ENCODE measurements around the gene CDC42EP5.
"Not testable (repeated sequence)": the region's sequence is repeated elsewhere in the genome, so short reads cannot be mapped to it uniquely, and the experiment has no call there.

Gene CDC42EP5

DNA sequence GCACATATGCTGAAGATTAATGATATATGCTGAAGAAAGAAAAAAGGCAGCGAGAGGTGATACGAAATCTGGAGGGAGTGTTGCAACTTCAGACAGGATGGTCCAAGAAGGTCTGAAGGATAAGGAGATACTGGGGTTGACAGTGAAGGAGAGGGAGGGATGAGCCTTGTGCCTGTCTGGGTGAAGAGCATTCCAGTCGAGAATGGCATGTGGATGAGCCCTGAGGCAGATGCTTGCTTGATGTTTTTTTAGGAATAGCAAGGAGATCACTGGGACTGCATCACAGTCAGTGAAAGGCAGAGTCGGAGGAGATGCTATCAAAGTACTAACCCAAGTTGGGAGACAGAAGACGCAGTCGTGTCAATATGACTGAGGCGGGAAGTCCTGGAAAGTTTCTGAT lies 16.2 kb upstream of the CDC42EP5 start:
- no peak for DNase-seq

DNA sequence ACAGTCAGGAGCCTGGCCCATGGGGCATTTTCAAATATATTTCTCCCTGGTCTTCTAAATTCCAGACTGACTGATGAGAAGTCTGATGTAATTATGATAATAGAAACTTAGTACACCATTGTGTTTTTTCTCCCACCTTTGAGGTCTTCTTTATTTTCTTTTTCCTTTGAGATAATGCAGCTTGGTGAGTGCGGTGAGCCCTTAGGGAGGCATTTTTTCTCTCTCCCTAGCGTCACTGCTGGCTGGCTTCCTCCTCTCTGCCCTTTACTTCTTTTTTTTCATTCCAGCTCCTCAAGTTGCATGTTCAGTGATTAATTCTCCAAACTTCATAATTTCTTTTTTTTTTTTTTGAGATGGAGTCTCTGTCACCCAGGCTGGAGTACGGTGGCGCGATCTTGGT lies 12.8 kb upstream of the CDC42EP5 start:
- DNase-seq: no peak

DNA sequence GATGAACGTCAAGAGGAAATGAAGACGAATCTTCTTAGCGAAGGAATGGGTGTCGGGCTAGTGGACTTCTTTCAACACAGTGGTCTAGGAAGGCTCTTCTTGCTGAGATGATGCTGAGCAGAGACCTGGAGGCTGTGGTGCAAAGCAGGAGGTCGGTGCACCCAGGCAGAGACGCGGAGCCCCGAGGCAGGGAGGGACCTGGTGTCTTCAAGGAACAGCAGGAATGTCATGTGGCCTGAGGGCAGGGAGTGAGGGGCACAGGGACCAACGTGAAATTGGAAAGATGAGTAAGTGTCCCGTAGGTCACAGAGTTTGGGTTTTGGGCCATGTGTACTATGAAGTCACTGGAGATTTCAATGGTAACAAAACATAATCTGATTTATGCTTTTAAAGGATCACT lies 11.4 kb upstream of the CDC42EP5 start:
- DNase-seq: no peak

DNA sequence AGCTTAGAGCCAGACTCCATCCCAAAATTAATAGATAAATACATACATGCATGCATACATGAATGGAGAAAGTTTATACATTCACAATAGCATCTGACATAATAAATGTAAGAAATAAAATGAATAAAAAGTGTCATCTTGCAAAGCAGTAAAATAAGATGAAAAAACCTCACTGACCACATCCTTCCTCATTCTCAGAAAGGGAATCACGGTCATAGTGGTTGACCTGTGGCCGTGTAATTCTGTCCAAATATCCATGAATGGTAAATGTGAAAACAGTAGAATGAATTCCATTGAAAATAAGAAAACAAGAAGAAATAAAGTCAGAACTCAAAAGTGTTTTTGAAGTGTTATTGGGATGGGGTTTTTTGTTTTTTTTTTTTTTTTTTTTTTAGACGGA lies 9.8 kb upstream of the CDC42EP5 start:
- no peak for DNase-seq

DNA sequence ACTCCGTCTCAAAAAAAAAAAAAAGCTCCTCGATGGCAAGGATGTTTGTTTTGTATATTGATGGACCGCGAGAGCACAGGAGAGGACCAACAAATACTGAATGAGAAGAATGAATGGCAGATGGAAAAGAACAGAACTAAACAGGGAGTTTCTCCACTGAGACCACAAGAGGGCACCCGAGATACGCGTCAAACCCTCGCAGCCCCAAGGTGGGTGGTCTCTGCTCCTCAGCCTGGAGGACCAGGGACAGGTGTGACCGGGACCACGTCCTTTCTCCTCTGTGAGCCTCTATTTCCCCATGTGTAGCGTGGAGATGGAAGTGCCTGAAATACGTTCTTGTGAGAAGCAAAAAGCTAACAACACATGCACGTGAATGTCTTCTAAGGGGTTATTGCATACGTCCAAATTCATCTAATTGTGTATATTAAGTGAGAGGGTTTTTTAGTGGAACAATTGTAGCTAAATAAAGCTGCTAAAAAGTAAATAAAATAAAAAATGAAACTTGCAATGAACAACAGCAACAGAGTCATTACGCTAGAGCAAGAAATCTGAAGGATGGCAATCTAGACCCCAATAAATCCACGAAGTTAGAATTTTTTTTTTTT lies 8.3 kb upstream of the CDC42EP5 start:
- DNase-seq: peak; percentile 52

DNA sequence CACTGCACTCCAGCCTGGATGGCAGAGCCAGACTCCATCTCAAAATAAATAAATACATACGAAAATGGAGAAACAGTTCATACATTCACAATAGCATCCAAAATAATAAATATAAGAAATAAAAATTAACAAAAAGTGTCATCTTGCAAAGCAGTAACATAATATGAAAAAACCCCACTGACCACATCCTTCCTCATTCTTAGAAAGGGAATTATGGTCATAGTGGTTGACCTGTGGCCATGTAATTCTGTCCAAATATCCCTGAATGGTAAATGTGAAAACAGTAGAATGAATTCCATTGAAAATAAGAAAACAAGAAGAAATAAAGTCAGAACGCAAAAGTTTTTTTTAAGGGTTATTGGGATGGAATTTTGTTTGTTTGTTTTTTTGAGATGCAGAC lies 7.0 kb upstream of the CDC42EP5 start:
- no peak for DNase-seq

DNA sequence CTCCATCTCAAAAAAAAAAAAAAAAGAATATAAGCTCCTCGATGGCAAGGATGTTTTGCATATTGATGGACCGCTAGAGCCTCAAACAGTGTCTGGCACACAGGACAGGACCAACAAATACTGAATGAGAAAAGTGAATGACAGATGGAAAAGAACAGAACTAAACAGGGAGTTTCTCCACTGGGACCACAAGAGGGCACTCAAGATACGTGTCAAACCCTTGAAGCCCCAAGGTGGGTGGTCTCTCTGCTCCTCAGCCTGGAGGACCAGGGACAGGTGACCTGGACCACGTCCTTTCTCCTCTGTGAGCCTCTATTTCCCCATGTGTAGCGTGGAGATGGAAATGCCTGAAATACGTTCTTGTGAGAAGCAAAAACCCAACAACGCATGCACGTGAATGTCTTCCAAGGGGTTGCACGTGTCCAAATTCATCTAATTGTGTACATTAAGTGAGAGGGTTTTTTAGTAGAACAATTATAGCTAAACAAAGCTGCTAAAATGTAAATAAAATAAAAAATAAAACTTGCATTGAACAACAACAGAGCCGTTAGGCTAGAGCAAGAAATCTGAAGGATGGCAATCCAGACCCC lies 5.7 kb upstream of the CDC42EP5 start:
- DNase-seq: peak; percentile 48

DNA sequence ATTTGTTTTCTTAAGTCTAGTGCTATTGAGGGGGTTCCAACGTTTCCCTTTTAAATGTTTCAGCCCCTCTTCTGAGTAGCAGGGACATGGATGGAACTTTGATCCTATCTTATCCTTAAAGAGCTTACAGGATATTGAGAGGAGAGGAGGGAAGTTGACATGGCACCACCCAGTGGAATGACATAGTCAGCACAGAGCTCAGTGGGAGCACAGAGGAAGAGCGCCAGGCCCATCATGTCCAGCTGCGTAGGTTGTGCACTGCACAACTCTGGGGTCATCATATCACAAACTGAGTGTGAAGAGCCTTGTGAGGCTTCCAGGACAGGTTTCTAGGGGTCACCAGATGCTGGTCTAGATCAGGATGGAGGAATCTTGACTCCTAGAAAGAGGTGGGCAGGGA lies 4.6 kb upstream of the CDC42EP5 start:
- no peak for DNase-seq

DNA sequence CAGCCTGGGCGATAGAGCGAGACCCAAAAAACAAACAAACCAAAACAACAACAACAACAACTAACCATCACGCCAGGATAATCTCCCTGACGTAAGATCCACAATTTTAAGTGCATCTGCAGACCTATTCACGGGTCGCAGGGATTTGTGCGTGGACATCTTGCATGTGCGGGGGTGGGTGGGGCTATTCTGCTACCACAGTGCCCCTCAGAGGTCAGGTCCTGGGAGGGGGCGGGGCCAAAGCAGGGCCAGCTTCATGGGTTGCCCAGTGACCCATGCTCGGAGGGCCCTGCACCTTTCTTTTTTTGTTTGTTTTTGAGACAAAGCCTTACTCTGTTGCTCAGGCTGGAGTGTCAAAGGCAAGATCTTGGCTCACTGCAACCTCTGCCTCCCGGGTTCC lies 2.6 kb upstream of the CDC42EP5 start:
- DNase-seq: no peak

DNA sequence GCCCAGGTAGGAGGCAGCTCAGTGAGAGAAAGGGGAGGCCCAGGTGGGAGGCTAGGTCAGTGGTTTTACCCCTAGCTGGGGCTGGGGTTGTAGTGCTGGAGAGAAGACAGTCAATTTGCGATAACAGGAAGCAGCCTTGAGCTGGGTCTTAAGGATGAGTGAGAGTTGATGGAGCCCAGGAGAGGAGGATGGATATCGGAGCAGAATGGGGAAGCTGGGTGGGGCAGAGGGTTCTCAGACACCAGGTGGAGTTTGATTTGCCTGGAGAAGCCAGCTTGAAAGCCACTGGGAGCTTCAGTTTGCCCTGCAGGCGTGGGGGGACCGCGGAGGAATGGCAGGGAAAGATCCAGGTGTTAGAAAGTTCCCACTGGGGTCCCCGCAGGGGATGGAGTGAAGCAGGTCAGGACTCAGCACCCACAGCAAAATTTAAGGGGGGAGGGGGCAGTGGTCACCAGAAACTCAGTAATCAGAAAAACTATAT lies 836 bp upstream of the CDC42EP5 start:
- DNase-seq: no peak

DNA sequence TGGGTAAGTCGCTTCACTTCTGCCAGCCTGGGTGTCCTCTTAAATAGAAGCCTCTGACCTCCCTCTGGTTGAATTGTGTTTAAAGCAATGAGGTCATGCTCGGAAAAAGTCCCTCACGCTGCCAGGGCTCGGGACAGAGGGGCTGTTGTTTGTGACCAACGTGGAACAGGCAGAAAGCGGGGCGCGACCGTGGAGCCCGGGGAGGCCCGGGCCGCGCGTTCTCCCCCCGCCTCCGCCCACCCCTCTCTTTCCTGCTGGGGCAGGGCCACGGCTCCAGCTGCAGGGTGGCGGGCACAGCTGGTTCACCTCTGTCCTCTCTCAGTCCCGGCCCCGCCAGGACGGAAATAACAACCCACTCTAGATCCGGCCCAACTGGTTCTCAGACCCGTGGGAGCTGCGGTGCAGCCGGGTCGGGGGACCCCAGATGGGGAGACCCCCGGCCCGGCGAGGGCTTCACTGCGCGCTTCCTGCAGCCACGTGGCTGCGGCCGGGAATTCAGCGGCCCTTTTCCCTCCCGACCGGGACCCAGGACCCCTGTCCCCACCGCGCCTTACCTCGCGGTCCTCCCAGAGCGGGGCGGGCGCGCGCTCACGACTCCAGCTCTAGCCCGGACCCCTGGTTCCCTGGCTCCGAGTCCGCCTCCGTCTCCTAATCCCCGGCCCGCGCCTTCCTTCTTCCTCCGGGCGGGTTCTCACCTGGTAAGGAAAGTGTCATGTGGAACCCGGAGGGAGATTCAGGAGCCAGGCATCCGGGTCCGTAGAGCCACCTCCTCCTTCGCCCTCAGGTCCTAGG lies 1.9 kb downstream of the CDC42EP5 start:
- no peak for DNase-seq

DNA sequence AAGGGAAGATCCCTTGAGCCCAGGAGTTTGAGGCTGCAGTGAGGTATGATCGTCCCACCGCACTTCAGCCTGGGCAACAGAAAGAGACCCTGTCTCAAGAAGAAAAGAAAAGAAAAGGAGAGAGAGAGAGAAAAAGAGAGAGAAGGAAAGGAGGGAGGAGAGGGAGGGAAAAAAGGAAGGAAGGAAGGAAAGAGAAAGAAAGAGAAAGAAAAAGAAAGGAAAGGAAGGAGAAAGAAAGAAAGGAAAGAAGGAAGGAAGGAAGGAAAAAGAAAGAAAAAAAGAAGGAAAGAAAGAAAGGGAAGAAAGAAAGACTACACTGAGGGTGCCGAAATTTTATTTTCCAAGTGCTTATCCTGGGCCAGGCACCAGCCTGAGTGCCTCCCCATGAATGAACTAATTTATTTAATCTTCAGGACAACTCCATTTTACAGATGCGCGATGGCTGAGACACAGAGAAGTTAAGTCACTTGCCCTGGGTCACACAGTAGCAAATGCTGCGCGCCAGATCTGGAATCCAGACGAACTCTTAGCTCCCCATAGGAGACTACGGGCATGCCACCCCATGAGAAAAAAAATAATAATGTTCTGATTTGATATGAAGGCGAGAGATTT lies 2.7 kb downstream of the CDC42EP5 start:
- DNase-seq: no peak

DNA sequence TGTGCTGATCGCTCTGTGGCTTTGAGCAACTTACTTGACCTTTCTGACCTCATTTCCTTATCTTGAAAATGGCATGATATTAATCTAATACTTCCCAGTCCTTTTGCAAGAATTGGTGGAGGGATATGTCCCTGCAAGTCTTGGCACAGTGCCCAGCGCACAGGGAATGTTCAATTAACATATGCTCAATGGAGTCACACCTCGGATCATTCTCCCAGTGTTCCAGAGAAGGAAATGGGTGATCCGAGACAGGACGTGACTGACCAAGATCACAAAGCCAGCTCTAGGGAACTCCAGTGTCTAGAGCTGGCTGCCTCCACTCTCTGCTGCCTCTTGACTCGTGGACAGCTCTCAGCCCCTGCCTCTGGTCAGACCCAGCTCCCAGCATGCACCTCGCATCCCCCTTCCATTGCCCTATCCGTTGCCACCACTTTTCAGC lies 3.6 kb downstream of the CDC42EP5 start:
- no peak for DNase-seq

DNA sequence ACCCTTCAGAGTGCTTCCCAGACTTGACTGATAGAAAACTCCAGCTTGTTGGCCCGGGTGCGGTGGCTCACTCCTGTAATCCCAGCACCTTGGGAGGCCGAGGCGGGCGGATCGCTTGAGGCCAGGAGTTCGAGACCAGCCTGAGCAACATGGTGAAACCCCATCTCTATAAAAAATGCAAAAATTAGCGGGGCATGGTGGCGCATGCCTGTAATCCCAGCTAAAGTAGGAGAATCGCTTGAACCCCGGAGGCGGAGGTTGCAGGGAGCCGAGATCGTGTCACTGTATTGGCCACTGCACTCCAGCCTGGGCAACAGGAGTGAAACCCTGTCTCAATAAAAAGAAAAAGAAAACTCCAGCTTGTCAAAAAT lies 7.0 kb downstream of the CDC42EP5 start:
- DNase-seq: not testable (repeated sequence)

DNA sequence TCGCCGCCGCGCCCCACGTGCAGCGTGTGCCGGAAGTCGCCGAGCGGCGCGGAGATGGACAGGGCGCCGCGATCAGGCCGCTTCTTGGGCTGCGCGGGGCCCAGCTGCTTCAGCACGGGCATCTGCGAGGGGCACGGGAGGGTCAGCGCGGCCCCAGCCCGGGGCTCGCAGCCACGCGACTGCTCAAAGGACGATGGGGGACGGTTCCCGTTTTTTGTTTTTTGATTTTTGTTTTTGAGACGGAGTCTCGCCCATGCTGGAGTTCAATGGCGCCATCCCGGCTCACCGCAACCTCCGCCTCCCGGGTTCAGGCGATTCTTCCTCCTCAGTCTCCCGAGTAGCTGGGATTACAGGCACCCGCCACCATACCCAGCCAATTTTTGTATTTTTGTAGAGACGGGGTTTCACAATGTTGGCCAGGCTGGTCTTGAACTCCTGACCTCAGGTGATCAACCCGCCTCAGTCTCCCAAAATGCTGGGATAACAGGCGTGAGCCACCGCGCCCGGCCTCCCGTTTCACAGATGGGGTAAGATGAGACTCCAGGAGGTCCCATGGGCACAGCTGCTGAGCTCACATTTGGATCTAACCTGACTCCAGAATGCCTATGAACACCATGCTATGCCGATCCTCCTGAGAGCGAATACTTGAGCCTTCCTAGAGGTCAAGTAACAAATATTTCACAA lies 7.5 kb downstream of the CDC42EP5 start:
- no peak for DNase-seq

DNA sequence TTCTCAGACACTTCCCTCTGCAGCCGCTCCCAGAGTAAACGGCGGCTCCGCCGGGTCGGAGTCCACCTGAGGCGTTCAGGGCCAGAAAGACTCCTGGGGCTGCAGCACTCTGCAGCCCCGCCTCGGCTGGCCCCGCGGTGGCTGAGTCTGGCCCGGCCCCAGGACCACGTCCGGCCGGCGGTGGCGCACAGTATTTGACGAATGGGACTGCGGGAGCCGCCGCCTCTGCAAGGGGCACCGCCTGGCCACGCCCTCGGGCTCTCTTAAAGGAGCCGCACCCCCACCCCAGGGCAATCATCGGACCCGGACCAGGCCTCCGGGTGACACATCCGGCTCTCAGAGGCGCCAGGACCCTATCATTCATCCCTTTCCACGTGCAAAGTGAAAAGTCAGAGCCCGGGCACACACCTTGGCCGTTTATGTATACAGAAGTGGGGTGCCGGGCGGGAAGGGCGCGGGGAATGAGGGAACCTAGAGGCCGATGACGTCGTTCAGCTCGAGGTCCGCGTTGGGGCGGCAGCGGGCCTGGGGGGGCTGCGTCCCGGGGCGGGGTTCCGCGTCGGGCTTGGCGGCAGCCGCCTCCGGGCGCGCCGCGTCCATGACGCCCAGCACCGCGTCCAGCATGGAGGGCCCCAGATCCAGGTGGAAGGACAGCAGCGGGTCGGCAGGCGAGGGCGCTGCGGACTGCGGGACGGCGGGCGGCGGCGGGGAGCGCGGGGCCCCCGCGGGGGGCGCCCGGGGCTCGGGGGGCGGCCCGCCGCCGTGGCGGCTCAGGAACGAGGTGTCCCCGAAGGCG lies 8.3 kb downstream of the CDC42EP5 start:
- DNase-seq: peak; percentile 91

DNA sequence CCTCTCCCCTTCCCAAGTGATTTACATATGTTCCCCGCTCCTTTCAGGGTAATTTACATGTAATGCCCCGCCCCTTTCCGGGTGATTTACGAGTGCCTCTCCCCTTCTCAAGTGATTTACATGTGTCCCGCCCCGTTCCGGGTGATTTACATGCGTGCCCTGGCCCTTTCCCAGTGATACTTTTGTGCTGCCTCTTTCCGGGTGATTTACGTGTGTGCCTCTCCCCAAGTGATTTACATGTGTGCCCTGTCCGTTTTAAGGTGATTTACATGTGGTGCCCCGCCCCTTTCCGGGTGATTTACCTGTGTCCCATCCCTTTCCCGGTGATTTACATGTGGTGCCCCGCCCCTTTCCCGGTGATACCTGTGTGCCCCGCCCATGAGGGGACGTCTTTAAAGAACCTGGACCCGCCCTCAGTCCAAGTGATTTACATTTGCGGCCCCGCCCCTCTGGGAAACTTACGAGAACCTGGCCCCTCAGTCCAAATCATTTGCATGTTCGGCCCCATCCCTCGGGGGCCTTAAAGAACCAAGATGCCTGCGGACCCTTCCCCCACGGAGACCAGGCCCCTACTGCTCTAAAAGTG lies 9.0 kb downstream of the CDC42EP5 start:
- DNase-seq: peak; percentile 92

DNA sequence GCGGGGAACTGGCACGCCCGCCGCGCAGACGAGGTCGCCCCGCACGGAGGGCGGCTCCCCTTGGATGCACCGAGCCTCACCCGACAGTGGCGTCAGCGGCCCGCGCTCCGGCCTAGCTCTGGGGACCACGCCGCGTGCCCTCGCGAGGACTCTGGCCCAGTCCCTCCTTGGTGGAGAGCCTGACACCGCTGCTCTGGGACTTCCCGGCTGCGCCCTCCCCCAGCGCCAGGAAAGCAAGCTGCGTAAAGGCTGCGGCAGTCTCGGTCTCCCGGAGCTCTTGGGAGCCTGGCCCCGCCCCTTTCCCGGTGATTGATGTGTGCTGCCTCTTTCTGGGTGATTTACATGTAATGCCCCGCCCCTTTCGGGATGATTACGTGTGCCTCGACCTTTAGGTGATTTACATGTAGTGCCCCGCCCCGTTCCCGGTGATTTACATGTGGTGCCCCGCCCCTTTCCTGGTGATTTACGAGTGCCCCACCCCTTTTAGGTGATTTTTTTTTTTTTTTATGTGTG lies 9.5 kb downstream of the CDC42EP5 start, which contains the start of gene LENG9:
TSS of gene LENG9 (minus strand) at position 248 of the 513 bp plus-strand sequence. CDS start 252 bp downstream, outside the sequence.
- peak; percentile 99 for DNase-seq

DNA sequence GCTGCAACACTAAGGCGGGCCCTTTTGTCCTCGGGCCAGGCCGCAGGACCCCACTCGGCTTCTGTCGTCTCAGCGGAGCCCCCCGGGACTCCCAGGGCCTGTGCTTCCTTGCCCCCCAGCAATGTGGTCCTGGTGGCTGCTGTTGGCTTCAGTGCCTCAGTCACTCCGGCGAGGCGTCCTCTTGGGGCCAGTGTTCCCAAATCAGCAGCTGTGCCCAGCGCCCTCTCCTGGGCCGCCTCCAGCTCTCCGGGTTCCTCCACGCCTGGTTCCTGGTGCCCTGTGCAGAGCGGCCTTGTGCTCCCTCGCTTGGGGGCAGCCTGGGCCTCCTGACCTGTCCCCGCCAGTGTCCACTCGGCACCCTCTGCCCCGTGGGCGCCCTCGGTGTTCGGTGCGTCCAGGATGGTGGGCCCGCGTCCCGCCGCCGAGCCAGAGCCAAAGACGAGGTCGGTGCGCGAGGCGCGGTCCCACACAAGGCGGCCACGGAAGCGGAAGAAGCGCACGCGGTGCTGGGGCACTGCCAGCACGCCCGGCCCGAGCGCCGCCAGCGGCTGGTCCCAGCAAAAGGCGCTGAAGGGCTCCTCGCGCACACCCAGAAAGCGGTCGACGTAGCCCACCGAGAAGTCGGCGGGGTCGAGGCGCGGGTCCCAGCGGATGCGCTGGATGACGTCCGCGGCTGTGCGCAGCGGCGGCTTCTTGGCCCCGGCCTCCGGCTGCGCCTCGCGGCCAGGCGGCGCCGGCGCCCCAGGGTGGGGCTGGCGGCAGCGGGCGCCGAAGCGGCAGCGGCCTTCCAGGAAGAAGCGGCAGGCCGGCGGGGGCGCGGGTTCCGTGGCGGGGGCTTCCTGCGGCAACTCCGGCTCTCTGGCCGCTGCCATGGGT lies 10.2 kb downstream of the CDC42EP5 start:
- DNase-seq: peak; percentile 72

DNA sequence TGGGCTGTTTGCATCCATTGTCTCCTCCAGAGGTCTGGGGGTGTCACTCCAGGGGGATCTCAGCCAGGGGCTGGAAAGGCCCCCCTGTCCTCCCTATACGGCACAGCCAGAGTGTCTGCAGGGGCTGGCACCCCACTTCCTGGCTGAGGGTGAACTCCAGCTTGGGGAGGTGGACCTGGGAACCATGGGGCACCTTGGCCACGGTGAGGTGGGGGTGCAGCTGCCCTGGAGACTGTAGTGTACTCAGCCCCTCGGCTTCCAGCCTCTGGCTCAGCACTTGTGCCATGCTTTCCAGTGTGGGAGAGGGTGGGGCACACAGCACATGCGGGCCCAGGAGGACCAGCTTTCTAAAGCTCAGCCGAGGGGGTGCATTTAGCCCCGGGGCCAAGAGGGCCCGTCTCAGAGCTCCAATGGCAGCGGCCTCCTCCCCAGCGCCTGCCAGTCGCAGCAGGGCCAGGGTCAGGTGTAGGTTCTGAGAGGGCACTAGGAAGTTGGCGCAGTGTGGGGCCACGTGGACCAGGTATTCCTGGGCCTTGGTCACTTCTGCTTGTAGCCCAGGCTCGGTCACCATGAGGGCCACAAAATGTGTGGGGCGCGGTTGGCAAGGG lies 10.9 kb downstream of the CDC42EP5 start:
- no peak for DNase-seq

All from activated CD4-positive, alpha-beta T cell treated with anti-CD3 and anti-CD28 coated beads, Interleukin-10, Interleukin-2, amounts not matched to agents 100 ng/mL and 50 ng/mL, durations not matched to agents 16 hours and 8 hours (primary cell).